ENCODE data around the gene KCNF1. TPM values are rescaled to one million over a fixed set of nuclear protein-coding genes. Genes with fewer than 3 reads are reported as not detected.

The KCNF1 gene
- total and polyA plus RNA-seq, 2 of the 8 experiments (the other 6 are each of a cell fraction or from before 2014, with no cell fraction given): 0.48 to 1.5 TPM

DNA sequence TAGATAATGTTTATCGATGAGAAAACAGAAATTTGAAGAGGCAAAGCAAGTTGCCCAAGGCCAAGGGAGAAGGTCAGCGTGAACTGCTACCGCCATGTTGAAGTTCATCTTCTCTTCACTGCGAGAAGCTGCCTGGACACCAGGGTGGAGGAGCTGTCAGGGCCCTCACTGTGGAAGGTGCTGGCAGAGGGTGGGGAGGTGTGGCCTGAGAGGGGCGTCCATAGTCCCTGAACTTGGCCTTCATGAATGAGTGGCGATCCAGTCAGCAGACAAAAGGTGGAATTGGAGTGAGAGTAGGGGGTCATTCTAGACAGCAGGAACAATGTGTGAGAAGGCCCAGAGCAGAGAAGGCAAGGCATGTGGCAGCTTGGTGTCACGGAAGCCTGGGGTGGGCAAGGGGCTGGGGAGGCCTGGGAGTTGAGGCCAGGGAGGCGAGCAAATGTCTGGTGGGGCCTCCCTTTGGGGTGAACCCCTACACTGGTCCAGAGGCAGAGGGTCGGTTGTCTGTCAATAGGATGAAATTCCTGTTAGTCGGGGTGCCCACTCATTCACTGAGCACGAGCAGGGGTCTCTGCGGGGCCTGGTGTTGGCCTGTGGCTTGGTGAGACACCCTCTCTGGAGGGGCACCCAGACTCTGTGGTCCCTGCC is 33.3 kb upstream of the KCNF1 start:
- 86% methylated on average over 10 of the region's 12 CpGs; no CpG with 5 or more reads in 1 of the 2 experiments for WGBS, 2 experiments (ENCODE audit: extremely low coverage in 1 of 2, insufficient coverage in 1 of 2, insufficient read length in 1 of 2, insufficient replicate concordance in 2 of 2, low coverage in 1 of 2, low lambda C conversion rate in 2 of 2, missing lambda C conversion rate in 1 of 2)
- no peak overlapping the region for H2BK5ac ChIP-seq (ENCODE audit: low read depth, low read length)
- H2BK12ac ChIP-seq (ENCODE audit: low read depth, low read length): no peak overlapping the region
- no peak overlapping the region for H4K91ac ChIP-seq (replicated peaks; ENCODE audit: insufficient read length, low read length)
- ChIA-PET POLR2A (ENCODE audit: partially characterized antibody) (no interaction called here), CTCF (ENCODE audit: partially characterized antibody) (interaction anchor here (1.0 to 6.8 kb wide), 4 partner anchors 13 to 40 kb away, joined by 3 to 38 read pairs (median 11); partner anchors contain the start of gene KCNF1)
- no peak overlapping the region for H3K56ac ChIP-seq (replicated peaks; ENCODE audit: insufficient read length, low read depth, low read length)
- no peak overlapping the region for H2AFZ ChIP-seq (ENCODE audit: low read length)
- no peak overlapping the region for H4K5ac ChIP-seq (ENCODE audit: insufficient read length, low read depth, low read length)
- H4K8ac ChIP-seq (ENCODE audit: extremely low read depth, insufficient read depth, low read length): no peak overlapping the region
- H2BK20ac ChIP-seq (ENCODE audit: low read length): no peak overlapping the region
- H3K9me3 ChIP-seq (ENCODE audit: insufficient read depth in 2 of 2, low read depth in 1 of 2, low read length in 1 of 2): no peaks in the 10 kb centered on the region
- no peak overlapping the region for H3K14ac ChIP-seq (ENCODE audit: insufficient read length)
- no peaks in the 10 kb centered on the region for H3K27me3 ChIP-seq (replicated peaks in 1 of 4; ENCODE audit: control insufficient read depth in 3 of 4, extremely low read depth in 1 of 4, insufficient read depth in 3 of 4, low read length in 3 of 4)
- FAIRE-seq (no peak), DNase-seq (ENCODE audit: low read depth in 1 of 2, low spot score in 2 of 2) (no peak)
- no peaks in the 10 kb centered on the region for H4K20me1 ChIP-seq (replicated peaks in 1 of 2; ENCODE audit: control insufficient read depth in 1 of 2, insufficient read depth in 2 of 2, low read length in 2 of 2)
- H3K27ac ChIP-seq (ENCODE audit: low read depth, low read length): no peak overlapping the region
- H3K79me1 ChIP-seq (ENCODE audit: low read depth, low read length): no peaks in the 10 kb centered on the region; the same call in 1 of the 2 replicates
- no peak overlapping the region for H3K23ac ChIP-seq (ENCODE audit: insufficient read length)
- H2AK5ac ChIP-seq (ENCODE audit: low read depth, low read length): no peak overlapping the region
- peaks cover 0 to 10% (median 2%) of the 10 kb centered on the region in 4 experiments; a peak in 3 of 7 replicates for H3K4me1 ChIP-seq (replicated peaks in 1 of 4; ENCODE audit: control insufficient read depth in 3 of 4, insufficient read depth in 4 of 4, low read length in 3 of 4)
- H2BK120ac ChIP-seq (replicated peaks; ENCODE audit: low read depth, low read length): no peak overlapping the region
- H3K4me2 ChIP-seq (ENCODE audit: insufficient read depth in 1 of 2, low read depth in 2 of 2, low read length in 2 of 2): no peak overlapping the region
- no peak overlapping the region for H3K4ac ChIP-seq (replicated peaks; ENCODE audit: insufficient read length, low read depth, low read length)
- H3K4me3 ChIP-seq (ENCODE audit: extremely low read depth in 1 of 4, insufficient read depth in 2 of 4, low read depth in 3 of 4, low read length in 4 of 4): no peak overlapping the region
- no peaks in the 10 kb centered on the region for H3K36me3 ChIP-seq (ENCODE audit: control insufficient read depth in 2 of 4, insufficient read depth in 4 of 4, low read length in 3 of 4)
- H3K9ac ChIP-seq (replicated peaks in 1 of 4; ENCODE audit: extremely low read depth in 1 of 4, low read depth in 3 of 4, low read length in 3 of 4): no peak overlapping the region
- no peaks in the 10 kb centered on the region for H3K23me2 ChIP-seq (ENCODE audit: low read depth, low read length)
- no peak overlapping the region for H2BK15ac ChIP-seq (ENCODE audit: low read length)
- H3K79me2 ChIP-seq (ENCODE audit: control insufficient read depth in 1 of 2, insufficient read depth in 2 of 2, low read length in 2 of 2): no peaks in the 10 kb centered on the region
- H3K18ac ChIP-seq (ENCODE audit: extremely low read depth, low read length): no peak overlapping the region
